HepG2 (cell line): ENCODE data around the gene C1orf50. TPM values are rescaled to one million over a fixed set of nuclear protein-coding genes. Genes with fewer than 3 reads are reported as not detected.

Experiments
- ASH2L ChIP-seq: fragments of 300-600, 200-600 bp; sonication (generic); IDR thresholded peaks from 2 replicates; pipeline ENCODE4 v1.7.0; 2017; ENCODE audit warnings: low read depth, mild to moderate bottlenecking, moderate library complexity, mixed read lengths, low read length; ENCODE audit not compliant: insufficient read length
- ETV6 ChIP-seq: sonication (generic); formaldehyde crosslinking; conservative IDR thresholded peaks from 2 replicates; pipeline ENCODE4 v1.4.0; 2020; ENCODE audit warnings: missing genetic modification reagents
- FOSL2 ChIP-seq: sonication (generic); formaldehyde crosslinking; IDR thresholded peaks from 2 replicates; pipeline ENCODE4 v1.4.0; 2020; ENCODE audit warnings: missing genetic modification reagents
- GMEB1 ChIP-seq: sonication (generic); formaldehyde crosslinking; IDR thresholded peaks from 2 replicates; pipeline ENCODE4 v1.5.1; 2020; ENCODE audit warnings: missing genetic modification reagents, mild to moderate bottlenecking, borderline replicate concordance
- HIC2 ChIP-seq: sonication (generic); formaldehyde crosslinking; IDR thresholded peaks from 2 replicates; pipeline ENCODE4 v1.9.0; 2022; ENCODE audit warnings: low read depth, missing genetic modification reagents
- HNF4A ChIP-seq: sonication (generic); formaldehyde crosslinking; IDR thresholded peaks from 2 replicates; pipeline ENCODE4 v1.4.0; 2020; ENCODE audit warnings: missing genetic modification reagents
- HNF4G ChIP-seq, 2 experiments: sonication (generic) in 1 of 2; formaldehyde crosslinking in 1 of 2; IDR thresholded peaks; 2 replicates each; pipeline versions ENCODE4 v1.4.0 to v1.6.1; 2011 to 2020; ENCODE audit warnings: borderline replicate concordance in 2 of 2, low read depth in 2 of 2, mild to moderate bottlenecking in 2 of 2, low read length in 1 of 2, missing genetic modification reagents in 1 of 2, moderate library complexity in 1 of 2
- IKZF4 ChIP-seq: sonication (generic); formaldehyde crosslinking; IDR thresholded peaks from 2 replicates; pipeline ENCODE4 v1.5.1; 2020; ENCODE audit warnings: borderline replicate concordance, mild to moderate bottlenecking, low read depth, missing genetic modification reagents; ENCODE audit errors: not compliant biosample characterization
- KLF15 ChIP-seq: sonication (generic); formaldehyde crosslinking; IDR thresholded peaks from 2 replicates; pipeline ENCODE4 v1.8.1; 2023; ENCODE audit warnings: borderline replicate concordance, mild to moderate bottlenecking, inconsistent platforms, missing genetic modification reagents, mixed read lengths
- MAFK ChIP-seq, 2 experiments: IDR thresholded peaks in 1 of 2; conservative IDR thresholded peaks in 1 of 2; 2 replicates each; pipeline ENCODE4 v1.6.1; 2011; ENCODE audit warnings: improper control_type of control experiment in 2 of 2, low read length in 2 of 2
- POGZ ChIP-seq: sonication (generic); formaldehyde crosslinking; IDR thresholded peaks from 2 replicates; pipeline ENCODE4 v1.4.0; 2020; ENCODE audit warnings: mild to moderate bottlenecking, missing genetic modification reagents
- ZNF547 ChIP-seq: sonication (generic); formaldehyde crosslinking; IDR thresholded peaks from 2 replicates; pipeline ENCODE4 v1.5.1; 2020; ENCODE audit warnings: mild to moderate bottlenecking, missing genetic modification reagents
- ZNF556 ChIP-seq: sonication (generic); formaldehyde crosslinking; IDR thresholded peaks from 2 replicates; pipeline ENCODE4 v1.4.0; 2020; ENCODE audit warnings: mild to moderate bottlenecking, missing genetic modification reagents, borderline replicate concordance
- polyA plus RNA-seq, 8 experiments: library from polyadenylated mRNA; depleted of rRNA in 3 of 8; stranded (reverse) in 7 of 8; unstranded in 1 of 8; fragments of >200 nt; fragmentation: Illumina TruSeq in 4 of 8; extraction: Trizol in 4 of 8; gene quantifications; 2 replicates each; pipeline versions ENCODE4 v1.2.1 to v1.2.3, GENCODE V29; 2011 to 2016; ENCODE audit warnings: low read depth in 4 of 8, missing spikeins in 1 of 8, mixed read lengths in 1 of 8; ENCODE audit not compliant: insufficient read depth in 1 of 8
- total RNA-seq, 5 experiments: library from RNA; depleted of rRNA; stranded (reverse); fragments of >200 nt; fragmentation: Illumina TruSeq; extraction: Trizol; gene quantifications; 2 replicates each; pipeline ENCODE4 v1.2.3, GENCODE V29; 2016; ENCODE audit warnings: low read depth in 1 of 5

Gene C1orf50
- total and polyA plus RNA-seq, 2 of the 13 experiments (the other 11 are each of a cell fraction or from before 2014, with no cell fraction given), result 4.3 to 4.8 TPM

- no peak for TF ChIP-seq GMEB1
- TF ChIP-seq HNF4A (CRISPR knock-in tag), result peak; percentile 57
- no peak for TF ChIP-seq KLF15 (CRISPR knock-in tag)
- TF ChIP-seq IKZF4 (CRISPR knock-in tag), result no peak
- TF ChIP-seq ETV6 (CRISPR knock-in tag), result no peak
- no peak for TF ChIP-seq HIC2
- TF ChIP-seq MAFK (conservative IDR thresholded peaks at IDR 0.05 in 1 of 2, IDR thresholded peaks at IDR 0.05 in 1 of 2; ENCODE audit: low read length in 2 of 2), result no peak
- TF ChIP-seq ASH2L, result no peak
- no peak for TF ChIP-seq POGZ (CRISPR knock-in tag)
- no peak for TF ChIP-seq ZNF556 (CRISPR knock-in tag)
- no peak for TF ChIP-seq ZNF547 (CRISPR knock-in tag)
- 0 out of 2 replicates have a peak, but pooled peaks have one; percentile 23 for TF ChIP-seq HNF4G (IDR thresholded peaks at IDR 0.05; ENCODE audit: borderline replicate concordance, low read depth, low read length)
- TF ChIP-seq HNF4G (CRISPR knock-in tag; IDR thresholded peaks at IDR 0.05; ENCODE audit: borderline replicate concordance, low read depth), result no peak
- TF ChIP-seq FOSL2 (CRISPR knock-in tag), result no peak
These were observed 9.5 kb downstream of the C1orf50 start (continued) for GRCh38 chr1:42776502-42776901.
